Panc1 (cell line): Measurements from ENCODE around the gene SLC7A6.

ENCODE experiments used
- POLR2AphosphoS5 ChIP-seq: IDR thresholded peaks from 2 replicates; pipeline ENCODE4 v1.6.1; 2012; ENCODE audit warnings: mild to moderate bottlenecking, low read depth, low read length, moderate library complexity
- SIN3A ChIP-seq: IDR thresholded peaks from 2 replicates; pipeline ENCODE4 v1.6.1; 2012; ENCODE audit warnings: low read depth, mild to moderate bottlenecking, low read length, moderate library complexity, borderline replicate concordance; ENCODE audit not compliant: insufficient read depth
- TCF7L2 ChIP-seq: IDR thresholded peaks from 2 replicates; pipeline ENCODE4 v1.6.1; 2011; ENCODE audit warnings: mild to moderate bottlenecking, low read depth, low read length, inconsistent platforms
- TF ChIP-seq, protein P1 (sequence below): fragments of 450-650 bp; IDR thresholded peaks from 2 replicates; pipeline ENCODE4 v1.5.1; 2017; ENCODE audit warnings: mild to moderate bottlenecking

DNA sequence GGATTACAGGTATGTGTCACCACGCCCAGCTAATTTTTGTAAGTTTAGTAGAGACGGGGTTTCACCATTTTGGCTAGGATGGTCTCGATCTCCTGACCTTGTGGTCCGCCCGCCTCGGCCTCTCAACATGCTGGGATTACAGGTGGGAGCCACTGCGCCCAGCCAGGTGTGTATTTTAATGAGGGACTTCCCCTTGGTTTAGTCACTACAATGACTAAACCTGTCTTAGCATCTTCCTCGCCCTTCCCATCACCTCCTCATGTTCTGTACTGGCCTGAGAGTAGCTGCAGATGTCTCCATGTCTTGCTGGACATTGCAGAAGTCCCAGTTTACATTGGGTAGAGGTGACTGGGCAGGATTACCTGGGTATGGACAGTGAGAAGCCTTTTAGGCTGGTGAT lies 9.6 kb downstream of the SLC7A6 start:
- TF ChIP-seq POLR2AphosphoS5 (no peak), TCF7L2 (no peak), SIN3A (no peak)
- TF ChIP-seq, protein P1, sequence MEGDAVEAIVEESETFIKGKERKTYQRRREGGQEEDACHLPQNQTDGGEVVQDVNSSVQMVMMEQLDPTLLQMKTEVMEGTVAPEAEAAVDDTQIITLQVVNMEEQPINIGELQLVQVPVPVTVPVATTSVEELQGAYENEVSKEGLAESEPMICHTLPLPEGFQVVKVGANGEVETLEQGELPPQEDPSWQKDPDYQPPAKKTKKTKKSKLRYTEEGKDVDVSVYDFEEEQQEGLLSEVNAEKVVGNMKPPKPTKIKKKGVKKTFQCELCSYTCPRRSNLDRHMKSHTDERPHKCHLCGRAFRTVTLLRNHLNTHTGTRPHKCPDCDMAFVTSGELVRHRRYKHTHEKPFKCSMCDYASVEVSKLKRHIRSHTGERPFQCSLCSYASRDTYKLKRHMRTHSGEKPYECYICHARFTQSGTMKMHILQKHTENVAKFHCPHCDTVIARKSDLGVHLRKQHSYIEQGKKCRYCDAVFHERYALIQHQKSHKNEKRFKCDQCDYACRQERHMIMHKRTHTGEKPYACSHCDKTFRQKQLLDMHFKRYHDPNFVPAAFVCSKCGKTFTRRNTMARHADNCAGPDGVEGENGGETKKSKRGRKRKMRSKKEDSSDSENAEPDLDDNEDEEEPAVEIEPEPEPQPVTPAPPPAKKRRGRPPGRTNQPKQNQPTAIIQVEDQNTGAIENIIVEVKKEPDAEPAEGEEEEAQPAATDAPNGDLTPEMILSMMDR, result no peak
